Caco-2 (cell line): ENCODE data around the gene ZNF649. TPM values are rescaled to one million over a fixed set of nuclear protein-coding genes. Genes with fewer than 3 reads are reported as not detected.

Source experiments
- BruUV-seq: library from RNA; stranded (reverse); fragments of 400-500 nt; replicated peaks from 2 replicates; lab custom pipeline; 2021; lab: Mats Ljungman, UMichigan
- CTCF ChIA-PET: fragments of 300-600 bp; sonication (Branson Sonifier 250); formaldehyde crosslinking; loops from one replicate; lab custom pipeline; 2022; ENCODE audit warnings: antibody characterized with exemption; lab: Charles Lee
- POLR2A ChIA-PET: fragments of 300-600 bp; sonication (Branson Sonifier 250); formaldehyde crosslinking; loops from one replicate; lab custom pipeline; 2022; ENCODE audit warnings: antibody characterized with exemption; lab: Charles Lee
- DNase-seq, 2 experiments: peaks; one replicate each; pipeline versions ENCODE4 v3.0.0 to v3.0.0-alpha.2; 2020 to 2022
- H3K27me3 ChIP-seq: replicated peaks from 2 replicates; pipeline ENCODE4 v1.6.0; 2011; ENCODE audit warnings: low read length; ENCODE audit not compliant: control insufficient read depth, insufficient read depth
- H3K36me3 ChIP-seq: 2 replicates; pipeline ENCODE4 v1.5.1; 2011; ENCODE audit warnings: low read length; ENCODE audit not compliant: control insufficient read depth, insufficient read depth
- H3K4me1 ChIP-seq: fragments of 250-450 bp; sonication (Bioruptor Pico); 2 replicates; pipeline ENCODE4 v1.5.1; 2020; ENCODE audit warnings: mild to moderate bottlenecking
- H3K4me3 ChIP-seq: 2 replicates; pipeline ENCODE4 v1.5.1; 2011; ENCODE audit warnings: low read depth, mild to moderate bottlenecking, control low read depth, low read length
- H3K9me3 ChIP-seq: fragments of 250-450 bp; sonication (Bioruptor Pico); 2 replicates; pipeline ENCODE4 v1.5.1; 2020; ENCODE audit warnings: mild to moderate bottlenecking, moderate library complexity
- H3K27ac Mint-ChIP-seq: one replicate; pipeline ENCODE4 v1.8.0; 2022; ENCODE audit warnings: mixed read lengths; ENCODE audit not compliant: unreplicated experiment
- H3K27me3 Mint-ChIP-seq: one replicate; pipeline ENCODE4 v1.8.0; 2022; ENCODE audit warnings: mixed read lengths; ENCODE audit not compliant: insufficient read depth, unreplicated experiment
- H3K36me3 Mint-ChIP-seq: one replicate; pipeline ENCODE4 v1.8.0; 2022; ENCODE audit warnings: mild to moderate bottlenecking, mixed read lengths; ENCODE audit not compliant: insufficient read depth, unreplicated experiment
- H3K4me1 Mint-ChIP-seq: one replicate; pipeline ENCODE4 v1.8.0; 2022; ENCODE audit warnings: low read depth, mixed read lengths; ENCODE audit not compliant: unreplicated experiment
- H3K4me3 Mint-ChIP-seq: one replicate; pipeline ENCODE4 v1.8.0; 2022; ENCODE audit warnings: mild to moderate bottlenecking, moderate library complexity, mixed read lengths; ENCODE audit not compliant: unreplicated experiment
- H3K9me3 Mint-ChIP-seq: one replicate; pipeline ENCODE4 v1.8.0; 2022; ENCODE audit warnings: mixed read lengths; ENCODE audit not compliant: unreplicated experiment
- CTCF ChIP-seq, 2 experiments: fragments of 200-600 bp in 1 of 2; IDR thresholded peaks; 1 replicate in 1 of 2; 2 replicates in 1 of 2; pipeline versions ENCODE4 v1.5.1 to v1.8.0; 2011 to 2022; ENCODE audit warnings: antibody characterized with exemption in 1 of 2, control low read depth in 1 of 2, inconsistent platforms in 1 of 2, low read depth in 1 of 2, low read length in 1 of 2, mild to moderate bottlenecking in 1 of 2, moderate library complexity in 1 of 2; ENCODE audit not compliant: insufficient read depth in 1 of 2, severe bottlenecking in 1 of 2, unreplicated experiment in 1 of 2
- intact Hi-C: fragments of 100-400 bp; cut with micrococcal nuclease; formaldehyde crosslinking; loops from one replicate; pipeline ENCODE4 v1.10.0; 2022; ENCODE audit not compliant: unreplicated experiment
- total RNA-seq: library from RNA; stranded (reverse); gene quantifications from 2 replicates; pipeline ENCODE4 v1.2.3, GENCODE V29; 2022

ZNF649 gene
- total RNA-seq, 1 experiment from 2014 or later = 7.9 TPM

- H3K27ac Mint-ChIP-seq = no peak overlapping the region
- no peak for DNase-seq
- peaks cover 6% of the 10 kb centered on the region for H3K36me3 ChIP-seq
- no peaks in the 10 kb centered on the region for H3K27me3 Mint-ChIP-seq
- H3K4me1 ChIP-seq = 0 out of 2 replicates have a peak, but pooled peaks cover 3% of the 10 kb centered on the region
- peaks cover 47% of the 10 kb centered on the region for H3K36me3 Mint-ChIP-seq
- H3K4me3 Mint-ChIP-seq = no peak overlapping the region
- intact Hi-C loops = no loop called here
- ChIA-PET CTCF (no interaction called here), POLR2A (no interaction called here)
- peaks cover 57% of the 10 kb centered on the region for H3K9me3 ChIP-seq
- no peak for TF ChIP-seq CTCF (IDR thresholded peaks at IDR 0.05; ENCODE audit: insufficient read depth in 1 of 2, low read depth in 1 of 2, low read length in 1 of 2, severe bottlenecking in 1 of 2, unreplicated experiment in 1 of 2)
- no peaks in the 10 kb centered on the region for H3K4me1 Mint-ChIP-seq
- no peak overlapping the region for H3K4me3 ChIP-seq
- H3K9me3 Mint-ChIP-seq = peaks cover 71% of the 10 kb centered on the region
- BruUV-seq = no TSS peak
- no peaks in the 10 kb centered on the region for H3K27me3 ChIP-seq
Measured at GRCh38 chr19:51891193-51891747, 13.5 kb downstream of the ZNF649 start.

DNA sequence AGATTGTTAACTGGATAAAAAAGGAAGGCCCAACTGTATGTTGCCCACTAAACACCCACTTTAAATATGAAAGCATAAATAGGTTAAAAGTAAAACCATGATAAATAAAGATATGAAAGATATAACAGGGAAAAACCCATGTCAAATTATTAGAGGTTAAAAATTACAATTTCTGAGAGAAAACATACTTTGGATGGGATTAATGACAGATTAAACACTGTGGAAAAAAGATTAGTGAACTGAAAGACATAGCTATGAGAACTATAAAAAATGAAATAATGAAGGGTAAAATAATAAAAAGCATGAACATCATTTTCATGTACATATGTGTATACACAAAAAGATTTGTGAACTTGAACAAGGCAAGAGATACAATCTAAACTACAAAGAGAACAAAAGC, 14.9 kb downstream of the ZNF649 start:
- H3K36me3 ChIP-seq = peaks cover 6% of the 10 kb centered on the region

More for the DNA sequence above, 14.9 kb downstream of the ZNF649 start:
- Mint-ChIP-seq H3K4me1 (no peaks in the 10 kb centered on the region), H3K27me3 (no peaks in the 10 kb centered on the region), H3K27ac (no peak overlapping the region), H3K9me3 (peaks cover 71% of the 10 kb centered on the region), H3K36me3 (peaks cover 49% of the 10 kb centered on the region), H3K4me3 (no peak overlapping the region)
- no peak for DNase-seq
- intact Hi-C loops = loop anchor here (2.0 kb wide), 1 partner anchor 15 kb away; the partner anchor contains the start of gene ZNF649
- BruUV-seq = no TSS peak
- no peak overlapping the region for H3K4me3 ChIP-seq
- CTCF ChIA-PET = no interaction called here
- 0 out of 2 replicates have a peak, but pooled peaks cover 3% of the 10 kb centered on the region for H3K4me1 ChIP-seq
- TF ChIP-seq CTCF (IDR thresholded peaks at IDR 0.05; ENCODE audit: insufficient read depth in 1 of 2, low read depth in 1 of 2, low read length in 1 of 2, severe bottlenecking in 1 of 2, unreplicated experiment in 1 of 2) = no peak
- POLR2A ChIA-PET = no interaction called here
- H3K27me3 ChIP-seq = no peaks in the 10 kb centered on the region
- H3K9me3 ChIP-seq = peaks cover 58% of the 10 kb centered on the region
